A673 (cell line): ENCODE data around the gene CD79A.

Experiments
- CTCF ChIP-seq: fragments of 300-800, 200-600 bp; sonication (generic); conservative IDR thresholded peaks from 2 replicates; pipeline ENCODE4 v1.5.1; 2017; ENCODE audit warnings: low read depth, mild to moderate bottlenecking, antibody characterized with exemption, low read length, moderate library complexity, mixed read lengths
- EZH2 ChIP-seq: fragments of 200-600 bp; sonication (generic); IDR thresholded peaks from 2 replicates; pipeline ENCODE4 v1.6.1; 2017; ENCODE audit warnings: borderline replicate concordance, low read depth, mild to moderate bottlenecking, mixed read lengths, antibody characterized with exemption, low read length; ENCODE audit not compliant: poor library complexity, severe bottlenecking

- TF ChIP-seq CTCF (no peak), EZH2 (no peak)
These were observed 25.5 kb downstream of the CD79A start for GRCh38 chr19:41902594-41902993.
